ENCODE measurements around the gene FGF1. TPM values are rescaled to one million over a fixed set of nuclear protein-coding genes. Genes with fewer than 3 reads are reported as not detected.

FGF1 gene
- polyA plus RNA-seq, 1 of the 3 experiments (the other 2 are of a cell fraction): 5.3 TPM

DNA sequence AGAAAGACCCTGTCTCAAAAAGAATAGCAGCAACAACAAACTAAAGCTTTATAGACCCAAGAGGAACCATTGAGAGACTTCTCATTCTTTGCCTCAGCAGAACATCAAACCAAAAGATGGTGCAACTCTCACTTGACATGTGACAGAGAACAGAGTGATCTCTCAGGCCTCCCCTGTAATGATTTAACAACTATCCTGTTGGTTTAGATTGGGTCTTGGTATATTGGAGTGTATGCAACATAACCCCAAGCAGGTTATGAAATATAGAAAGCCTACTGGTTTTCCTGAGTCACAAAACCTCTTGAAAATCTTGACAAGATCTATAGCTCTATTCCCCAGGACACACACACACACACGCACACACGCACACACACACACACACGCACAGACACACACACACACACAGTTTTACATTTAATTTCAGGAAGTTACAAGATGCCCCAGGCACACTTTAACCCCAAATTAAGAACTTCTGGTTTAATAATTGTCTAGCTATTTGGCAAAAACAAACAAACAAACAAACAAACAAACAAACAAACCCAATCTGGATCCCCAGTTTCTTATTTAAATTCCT, 6.5 kb upstream of the FGF1 start:
- Histone ChIP-seq H3K9me3 (no peaks in the 10 kb centered on the region), H3K4me3 (ENCODE audit: low read depth in 2 of 2, low read length in 1 of 2) (no peak overlapping the region), H2AFZ (ENCODE audit: low read depth) (no peak overlapping the region), H3K9me2 (no peaks in the 10 kb centered on the region), H3K36me3 (replicated peaks in 1 of 2; ENCODE audit: control insufficient read depth in 1 of 2, insufficient read depth in 2 of 2, low read length in 1 of 2) (no peaks in the 10 kb centered on the region), H3K4me2 (no peak overlapping the region), H3K79me2 (ENCODE audit: insufficient read depth) (no peaks in the 10 kb centered on the region), H3F3A (replicated peaks; ENCODE audit: insufficient read depth) (no peaks in the 10 kb centered on the region), H3K9ac (no peak overlapping the region), H3K27me3 (ENCODE audit: insufficient read depth) (no peaks in the 10 kb centered on the region), H3K4me1 (ENCODE audit: control insufficient read depth in 1 of 2, insufficient read depth in 2 of 2, low read depth in 1 of 2, low read length in 1 of 2) (peaks cover 11 to 32% of the 10 kb centered on the region in 2 experiments), H4K20me1 (ENCODE audit: insufficient read depth) (no peaks in the 10 kb centered on the region), H3K27ac (ENCODE audit: low read depth in 2 of 2, low read length in 1 of 2) (no peak overlapping the region)
- TF ChIP-seq, protein P1, sequence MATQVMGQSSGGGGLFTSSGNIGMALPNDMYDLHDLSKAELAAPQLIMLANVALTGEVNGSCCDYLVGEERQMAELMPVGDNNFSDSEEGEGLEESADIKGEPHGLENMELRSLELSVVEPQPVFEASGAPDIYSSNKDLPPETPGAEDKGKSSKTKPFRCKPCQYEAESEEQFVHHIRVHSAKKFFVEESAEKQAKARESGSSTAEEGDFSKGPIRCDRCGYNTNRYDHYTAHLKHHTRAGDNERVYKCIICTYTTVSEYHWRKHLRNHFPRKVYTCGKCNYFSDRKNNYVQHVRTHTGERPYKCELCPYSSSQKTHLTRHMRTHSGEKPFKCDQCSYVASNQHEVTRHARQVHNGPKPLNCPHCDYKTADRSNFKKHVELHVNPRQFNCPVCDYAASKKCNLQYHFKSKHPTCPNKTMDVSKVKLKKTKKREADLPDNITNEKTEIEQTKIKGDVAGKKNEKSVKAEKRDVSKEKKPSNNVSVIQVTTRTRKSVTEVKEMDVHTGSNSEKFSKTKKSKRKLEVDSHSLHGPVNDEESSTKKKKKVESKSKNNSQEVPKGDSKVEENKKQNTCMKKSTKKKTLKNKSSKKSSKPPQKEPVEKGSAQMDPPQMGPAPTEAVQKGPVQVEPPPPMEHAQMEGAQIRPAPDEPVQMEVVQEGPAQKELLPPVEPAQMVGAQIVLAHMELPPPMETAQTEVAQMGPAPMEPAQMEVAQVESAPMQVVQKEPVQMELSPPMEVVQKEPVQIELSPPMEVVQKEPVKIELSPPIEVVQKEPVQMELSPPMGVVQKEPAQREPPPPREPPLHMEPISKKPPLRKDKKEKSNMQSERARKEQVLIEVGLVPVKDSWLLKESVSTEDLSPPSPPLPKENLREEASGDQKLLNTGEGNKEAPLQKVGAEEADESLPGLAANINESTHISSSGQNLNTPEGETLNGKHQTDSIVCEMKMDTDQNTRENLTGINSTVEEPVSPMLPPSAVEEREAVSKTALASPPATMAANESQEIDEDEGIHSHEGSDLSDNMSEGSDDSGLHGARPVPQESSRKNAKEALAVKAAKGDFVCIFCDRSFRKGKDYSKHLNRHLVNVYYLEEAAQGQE (IDR thresholded peaks at IDR 0.05; ENCODE audit: low read depth, low read length): no peak
- TF ChIP-seq RAD21 (IDR thresholded peaks at IDR 0.05; ENCODE audit: low read length): no peak
- WGBS (ENCODE audit: low lambda C conversion rate): 96% methylated on average over 3 of the region's 3 CpGs
- no peak for DNase-seq
- ChIA-PET POLR2A (no interaction called here), CTCF (interaction anchor here (1.1 to 21.1 kb wide), 6 partner anchors 23 to 196 kb away, joined by 3 to 668 read pairs (median 6); no protein-coding TSS in a partner anchor)

- Histone ChIP-seq H2AFZ (ENCODE audit: low read depth) (no peak overlapping the region), H3K9me3 (no peaks in the 10 kb centered on the region), H3K4me3 (ENCODE audit: low read depth in 2 of 2, low read length in 1 of 2) (no peak overlapping the region), H3F3A (replicated peaks; ENCODE audit: insufficient read depth) (no peaks in the 10 kb centered on the region), H3K27ac (ENCODE audit: low read depth in 2 of 2, low read length in 1 of 2) (peak overlapping the region in 1 of 2 experiments; percentile 54; a peak in 1 of 4 replicates), H3K36me3 (replicated peaks in 1 of 2; ENCODE audit: control insufficient read depth in 1 of 2, insufficient read depth in 2 of 2, low read length in 1 of 2) (no peaks in the 10 kb centered on the region), H4K20me1 (ENCODE audit: insufficient read depth) (no peaks in the 10 kb centered on the region), H3K4me2 (no peak overlapping the region), H3K9ac (no peak overlapping the region), H3K9me2 (no peaks in the 10 kb centered on the region), H3K4me1 (ENCODE audit: control insufficient read depth in 1 of 2, insufficient read depth in 2 of 2, low read depth in 1 of 2, low read length in 1 of 2) (peaks cover 3 to 42% of the 10 kb centered on the region in 2 experiments; a peak in 3 of 4 replicates), H3K79me2 (ENCODE audit: insufficient read depth) (no peaks in the 10 kb centered on the region), H3K27me3 (ENCODE audit: insufficient read depth) (no peaks in the 10 kb centered on the region)
- TF ChIP-seq ELF1 (IDR thresholded peaks at IDR 0.05) (no peak), SIN3A (IDR thresholded peaks at IDR 0.05; ENCODE audit: borderline replicate concordance, low read depth, low read length) (no peak), YY1 (IDR thresholded peaks at IDR 0.05; ENCODE audit: low read depth) (no peak), TAF1 (IDR thresholded peaks at IDR 0.05; ENCODE audit: borderline replicate concordance, low read depth, low read length) (no peak), EZH2phosphoT487 (IDR thresholded peaks at IDR 0.05; ENCODE audit: borderline replicate concordance, low read depth) (no peak), GATA2 (CRISPR knock-in tag; IDR thresholded peaks at IDR 0.05) (no peak), RAD21 (IDR thresholded peaks at IDR 0.05; ENCODE audit: low read length) (no peak), POLR2AphosphoS5 (IDR thresholded peaks at IDR 0.05; ENCODE audit: low read depth, low read length) (no peak), EP300 (IDR thresholded peaks at IDR 0.05; ENCODE audit: borderline replicate concordance in 1 of 2, low read depth in 1 of 2, low read length in 1 of 2) (no peak), RCOR1 (IDR thresholded peaks at IDR 0.05; ENCODE audit: low read length) (no peak), CTCF (IDR thresholded peaks at IDR 0.05) (no peak), FOXJ3 (CRISPR knock-in tag; IDR thresholded peaks at IDR 0.05) (no peak)
- TF ChIP-seq, protein P2, sequence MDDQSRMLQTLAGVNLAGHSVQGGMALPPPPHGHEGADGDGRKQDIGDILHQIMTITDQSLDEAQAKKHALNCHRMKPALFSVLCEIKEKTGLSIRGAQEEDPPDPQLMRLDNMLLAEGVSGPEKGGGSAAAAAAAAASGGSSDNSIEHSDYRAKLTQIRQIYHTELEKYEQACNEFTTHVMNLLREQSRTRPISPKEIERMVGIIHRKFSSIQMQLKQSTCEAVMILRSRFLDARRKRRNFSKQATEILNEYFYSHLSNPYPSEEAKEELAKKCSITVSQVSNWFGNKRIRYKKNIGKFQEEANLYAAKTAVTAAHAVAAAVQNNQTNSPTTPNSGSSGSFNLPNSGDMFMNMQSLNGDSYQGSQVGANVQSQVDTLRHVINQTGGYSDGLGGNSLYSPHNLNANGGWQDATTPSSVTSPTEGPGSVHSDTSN (IDR thresholded peaks at IDR 0.05): no peak
- TF ChIP-seq, protein P3, sequence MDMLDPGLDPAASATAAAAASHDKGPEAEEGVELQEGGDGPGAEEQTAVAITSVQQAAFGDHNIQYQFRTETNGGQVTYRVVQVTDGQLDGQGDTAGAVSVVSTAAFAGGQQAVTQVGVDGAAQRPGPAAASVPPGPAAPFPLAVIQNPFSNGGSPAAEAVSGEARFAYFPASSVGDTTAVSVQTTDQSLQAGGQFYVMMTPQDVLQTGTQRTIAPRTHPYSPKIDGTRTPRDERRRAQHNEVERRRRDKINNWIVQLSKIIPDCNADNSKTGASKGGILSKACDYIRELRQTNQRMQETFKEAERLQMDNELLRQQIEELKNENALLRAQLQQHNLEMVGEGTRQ (IDR thresholded peaks at IDR 0.05; ENCODE audit: borderline replicate concordance, low read depth, low read length): no peak
- no peak for DNase-seq
- 95% methylated on average over 4 of the region's 4 CpGs for whole genome bisulfite sequencing (ENCODE audit: low lambda C conversion rate)
- POLR2A ChIA-PET: no interaction called here
- CTCF ChIA-PET: interaction anchor here (0.5 to 21.1 kb wide), 6 partner anchors 8 to 842 kb away, joined by 3 to 668 read pairs (median 37); no protein-coding TSS in a partner anchor
Observed at GRCh38 chr5:142690667-142691066, 4.8 kb upstream of the FGF1 start.
